GM19193 (cell line): Measurements from ENCODE around the gene TRANK1.

Experiments used
- POLR2A ChIP-seq: IDR thresholded peaks from 4 replicates; pipeline ENCODE4 v1.6.1; 2011; ENCODE audit not compliant: insufficient read depth, insufficient read length; ENCODE audit errors: extremely low read depth

Gene TRANK1

DNA sequence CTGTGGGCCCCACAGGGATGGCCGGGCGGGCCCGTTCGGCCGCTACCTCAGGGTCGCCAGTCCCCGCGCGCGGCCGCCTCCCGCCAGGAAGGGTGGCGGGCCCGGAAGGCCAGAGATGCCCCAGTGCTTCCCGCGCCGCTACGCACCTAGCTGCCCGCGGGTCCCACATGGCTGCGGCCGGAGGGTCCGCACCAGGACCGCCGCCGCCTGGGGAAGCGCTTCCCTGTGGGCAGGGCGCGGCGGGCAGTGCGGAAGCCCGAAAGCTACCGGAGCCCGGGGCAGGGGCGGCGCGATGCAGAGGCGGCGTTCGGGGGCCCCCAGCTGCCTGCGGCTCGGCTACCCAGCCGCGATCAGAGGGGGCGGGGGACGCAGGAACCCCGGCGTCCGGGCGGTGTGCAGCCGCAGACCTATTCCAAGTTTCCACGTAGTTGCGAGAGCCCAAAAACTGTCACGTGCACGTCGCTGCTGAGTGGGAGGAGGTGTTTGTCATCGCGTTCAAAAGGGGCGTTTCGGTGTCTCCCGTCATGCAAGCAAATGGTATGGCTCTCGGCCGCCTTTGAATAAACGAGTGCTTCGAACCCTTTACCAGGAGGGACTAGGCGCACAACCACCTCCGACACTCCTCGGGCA lies at the start of gene TRANK1:
TRANK1 (minus strand) TSS at position 414 of the 630 bp plus-strand sequence; CDS start at position 169, 245 bp downstream.
- TF ChIP-seq POLR2A = no peak

DNA sequence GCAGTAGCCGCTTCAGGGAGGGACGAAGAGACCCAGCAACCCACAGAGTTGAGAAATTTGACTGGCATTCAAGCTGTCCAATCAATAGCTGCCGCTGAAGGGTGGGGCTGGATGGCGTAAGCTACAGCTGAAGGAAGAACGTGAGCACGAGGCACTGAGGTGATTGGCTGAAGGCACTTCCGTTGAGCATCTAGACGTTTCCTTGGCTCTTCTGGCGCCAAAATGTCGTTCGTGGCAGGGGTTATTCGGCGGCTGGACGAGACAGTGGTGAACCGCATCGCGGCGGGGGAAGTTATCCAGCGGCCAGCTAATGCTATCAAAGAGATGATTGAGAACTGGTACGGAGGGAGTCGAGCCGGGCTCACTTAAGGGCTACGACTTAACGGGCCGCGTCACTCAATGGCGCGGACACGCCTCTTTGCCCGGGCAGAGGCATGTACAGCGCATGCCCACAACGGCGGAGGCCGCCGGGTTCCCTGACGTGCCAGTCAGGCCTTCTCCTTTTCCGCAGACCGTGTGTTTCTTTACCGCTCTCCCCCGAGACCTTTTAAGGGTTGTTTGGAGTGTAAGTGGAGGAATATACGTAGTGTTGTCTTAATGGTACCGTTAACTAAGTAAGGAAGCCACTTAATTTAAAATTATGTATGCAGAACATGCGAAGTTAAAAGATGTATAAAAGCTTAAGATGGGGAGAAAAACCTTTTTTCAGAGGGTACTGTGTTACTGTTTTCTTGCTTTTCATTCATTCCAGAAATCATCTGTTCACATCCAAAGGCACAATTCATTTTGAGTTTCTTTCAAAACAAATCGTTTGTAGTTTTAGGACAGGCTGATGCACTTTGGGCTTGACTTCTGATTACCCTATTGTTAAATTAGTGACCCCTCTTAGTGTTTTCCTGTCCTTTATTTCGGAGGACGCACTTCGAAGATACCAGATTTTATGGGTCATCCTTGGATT lies 48.8 kb upstream of the TRANK1 start, which contains the start of gene MLH1:
MLH1 (plus strand) TSS at position 193 of the 958 bp plus-strand sequence; CDS start at position 223, 30 bp downstream.
- TF ChIP-seq POLR2A = peak; percentile 90

DNA sequence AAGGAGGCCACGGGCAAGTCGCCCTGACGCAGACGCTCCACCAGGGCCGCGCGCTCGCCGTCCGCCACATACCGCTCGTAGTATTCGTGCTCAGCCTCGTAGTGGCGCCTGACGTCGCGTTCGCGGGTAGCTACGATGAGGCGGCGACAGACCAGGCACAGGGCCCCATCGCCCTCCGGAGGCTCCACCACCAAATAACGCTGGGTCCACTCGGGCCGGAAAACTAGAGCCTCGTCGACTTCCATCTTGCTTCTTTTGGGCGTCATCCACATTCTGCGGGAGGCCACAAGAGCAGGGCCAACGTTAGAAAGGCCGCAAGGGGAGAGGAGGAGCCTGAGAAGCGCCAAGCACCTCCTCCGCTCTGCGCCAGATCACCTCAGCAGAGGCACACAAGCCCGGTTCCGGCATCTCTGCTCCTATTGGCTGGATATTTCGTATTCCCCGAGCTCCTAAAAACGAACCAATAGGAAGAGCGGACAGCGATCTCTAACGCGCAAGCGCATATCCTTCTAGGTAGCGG lies 48.0 kb upstream of the TRANK1 start, which contains the start of gene EPM2AIP1:
EPM2AIP1 (minus strand) TSS at position 326 of the 520 bp plus-strand sequence; CDS start at position 272, 54 bp downstream.
- TF ChIP-seq POLR2A = peak; percentile 90

DNA sequence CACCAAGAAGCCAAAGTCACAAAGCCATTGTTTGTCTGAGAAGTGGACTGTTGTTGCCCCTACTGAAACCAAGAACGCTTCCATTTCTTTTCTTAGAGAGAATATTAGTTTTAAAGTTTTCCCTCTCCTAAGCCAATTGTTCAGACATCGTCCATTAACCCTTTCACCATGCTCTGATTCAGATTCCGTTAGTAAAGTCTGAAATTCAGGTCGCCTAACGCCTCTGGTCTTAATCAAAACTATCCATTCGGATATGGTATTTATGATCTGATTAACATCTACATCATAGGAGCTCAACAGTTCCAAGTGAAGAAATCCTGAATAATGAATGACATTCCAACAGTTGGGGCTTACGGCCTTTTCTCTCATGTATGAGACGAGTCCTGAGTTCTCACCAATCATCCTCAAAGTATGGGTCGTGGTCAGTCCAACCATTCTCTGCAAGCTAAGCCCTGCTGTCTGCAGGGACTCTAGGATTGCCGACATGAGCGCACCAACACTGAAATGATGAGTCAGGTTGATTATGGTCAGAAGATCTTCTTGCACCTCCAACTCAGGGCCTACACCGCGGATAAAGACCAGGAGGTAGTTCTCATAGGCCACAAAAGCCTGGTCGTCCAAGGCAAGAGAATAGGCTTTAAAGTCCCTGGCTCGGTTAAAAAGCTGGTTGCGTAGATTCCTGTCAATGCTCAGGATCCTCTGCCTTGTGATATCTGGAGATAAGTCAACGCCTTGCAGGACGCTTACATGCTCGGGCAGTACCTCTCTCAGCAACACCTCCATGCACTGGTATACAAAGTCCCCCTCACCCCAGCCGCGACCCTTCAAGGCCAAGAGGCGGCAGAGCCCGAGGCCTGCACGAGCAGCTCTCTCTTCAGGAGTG lies 47.3 kb upstream of the TRANK1 start:
- no peak for TF ChIP-seq POLR2A

DNA sequence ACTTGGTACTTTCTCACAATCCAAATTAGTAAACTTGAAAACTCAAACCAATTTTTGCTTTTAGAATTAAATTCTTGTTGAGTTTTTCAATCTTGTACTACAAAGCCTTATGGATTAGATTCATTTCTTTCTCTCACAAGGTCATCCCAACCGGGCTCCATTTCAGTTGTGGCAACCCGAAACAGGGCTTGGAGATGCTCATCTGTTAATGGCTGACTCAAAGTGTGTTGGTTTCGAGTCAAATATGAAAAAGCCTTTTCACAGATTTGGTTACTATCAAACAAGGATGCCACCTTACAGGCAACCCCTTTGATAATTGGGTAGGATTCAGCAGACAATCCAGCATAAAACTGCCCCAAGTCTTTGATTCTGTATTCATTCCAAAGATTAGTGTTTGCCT lies 46.3 kb upstream of the TRANK1 start:
- TF ChIP-seq POLR2A = no peak

DNA sequence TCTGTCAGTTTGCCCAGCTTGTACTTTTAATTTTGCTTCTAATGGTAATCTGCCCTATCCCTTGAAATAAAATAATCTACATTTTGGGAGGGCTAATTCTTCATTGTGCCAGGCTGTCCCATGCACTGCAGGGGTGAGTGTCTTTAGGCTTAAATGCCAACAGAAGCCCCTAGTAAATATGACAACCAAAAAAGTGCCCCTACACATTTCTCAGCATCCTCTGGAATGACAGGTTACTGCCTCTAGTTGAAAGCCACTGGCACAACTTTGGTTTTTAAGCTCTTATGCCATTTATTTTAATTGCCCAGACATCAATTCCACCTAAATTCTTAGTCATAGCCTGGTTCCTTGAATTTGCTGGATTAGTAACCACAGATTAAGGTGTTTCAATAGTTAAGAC lies 44.7 kb upstream of the TRANK1 start:
- no peak for TF ChIP-seq POLR2A

DNA sequence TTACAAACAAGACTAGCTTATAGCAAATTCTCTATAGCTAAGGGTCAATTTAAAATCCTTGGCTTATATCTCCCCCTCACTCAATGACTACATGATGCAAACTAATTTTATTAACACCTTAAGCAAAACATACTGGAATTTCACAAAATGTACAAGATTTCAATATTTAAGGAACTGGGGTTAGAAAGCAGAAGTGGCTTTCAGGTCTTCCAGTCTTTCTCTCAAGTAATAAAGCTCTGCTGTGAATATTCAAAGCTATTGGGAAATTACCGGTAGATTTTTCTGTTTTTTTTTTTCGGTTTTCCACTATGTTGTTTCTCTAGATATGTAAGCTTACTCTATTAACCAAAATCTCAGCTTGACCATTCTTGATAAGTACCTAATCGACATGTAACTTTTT lies 44.2 kb upstream of the TRANK1 start:
- no peak for TF ChIP-seq POLR2A

DNA sequence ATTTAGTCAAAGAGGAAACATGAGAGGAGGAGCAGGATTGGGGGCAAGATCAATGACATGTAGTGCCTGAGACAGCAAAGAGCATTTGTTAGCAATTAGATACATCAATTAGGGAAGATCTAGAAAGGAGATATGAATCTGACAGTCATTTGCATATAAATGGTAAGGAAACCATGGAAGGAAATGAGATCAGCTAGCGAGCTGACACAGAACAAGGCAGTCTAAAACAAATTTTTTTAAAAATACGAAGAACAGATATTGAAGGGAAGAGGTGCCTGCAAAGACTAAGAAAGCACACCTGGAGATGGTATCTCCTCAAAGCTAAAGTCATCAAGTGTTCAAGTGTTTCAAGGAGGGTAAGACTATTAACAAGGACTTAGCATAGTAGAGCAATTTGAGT lies 43.5 kb upstream of the TRANK1 start:
- no peak for TF ChIP-seq POLR2A

DNA sequence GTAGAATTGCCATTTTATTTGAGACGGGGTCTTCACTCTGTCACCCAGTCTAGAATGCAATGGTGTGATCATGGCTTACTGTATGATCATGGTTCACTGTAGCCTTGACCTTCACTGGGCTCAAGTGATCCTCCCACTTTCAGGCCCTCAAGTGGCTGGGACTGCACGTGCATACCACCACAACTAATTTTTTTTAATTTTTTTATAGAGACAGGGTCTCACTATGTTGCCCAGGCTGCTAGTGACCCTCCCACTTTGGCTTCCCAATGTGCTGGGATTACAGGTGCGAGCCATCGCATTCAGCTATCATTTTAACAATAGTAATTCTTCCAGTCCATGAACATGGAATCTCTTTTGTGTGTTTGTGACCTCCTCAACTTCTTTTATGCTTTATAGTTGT lies 36.2 kb upstream of the TRANK1 start:
- no peak for TF ChIP-seq POLR2A

DNA sequence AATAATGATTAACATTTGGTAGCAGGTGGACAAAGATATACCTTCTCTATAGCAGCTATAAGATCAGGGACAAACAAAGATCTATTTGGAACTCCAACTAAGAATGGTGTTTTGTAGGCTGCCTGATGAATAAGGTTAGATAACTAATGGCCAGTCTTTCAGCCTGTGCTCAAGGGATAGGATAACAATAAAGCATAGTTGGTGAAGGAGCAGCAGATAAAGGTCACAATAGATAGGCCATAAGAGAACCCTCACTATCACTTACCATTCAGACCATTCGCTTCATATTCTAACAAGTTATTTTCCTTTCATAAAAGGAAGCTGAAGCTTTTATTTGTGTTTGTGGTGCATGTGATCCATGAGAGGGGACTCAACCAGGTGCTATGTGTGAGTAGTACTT lies 28.3 kb upstream of the TRANK1 start:
- TF ChIP-seq POLR2A = no peak

DNA sequence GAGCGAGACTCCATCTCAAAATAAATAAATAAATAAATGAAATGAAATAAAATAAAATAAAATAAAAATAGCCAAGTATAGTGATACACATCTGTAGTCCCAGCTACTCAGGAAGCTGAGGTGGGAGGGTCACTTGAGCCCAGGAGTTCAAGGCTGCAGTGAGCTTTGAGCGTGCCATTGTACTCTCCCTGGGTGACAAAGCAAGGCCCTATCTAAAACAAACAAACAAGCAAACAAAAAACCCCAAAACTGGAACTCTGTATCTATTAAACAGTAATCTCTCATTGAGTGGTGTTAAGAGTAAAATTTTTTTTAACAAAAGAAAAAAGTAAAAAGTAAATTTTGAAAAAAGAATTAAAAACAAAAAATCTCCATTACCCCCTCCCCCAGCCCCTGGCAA lies 27.3 kb upstream of the TRANK1 start:
- TF ChIP-seq POLR2A = no peak

DNA sequence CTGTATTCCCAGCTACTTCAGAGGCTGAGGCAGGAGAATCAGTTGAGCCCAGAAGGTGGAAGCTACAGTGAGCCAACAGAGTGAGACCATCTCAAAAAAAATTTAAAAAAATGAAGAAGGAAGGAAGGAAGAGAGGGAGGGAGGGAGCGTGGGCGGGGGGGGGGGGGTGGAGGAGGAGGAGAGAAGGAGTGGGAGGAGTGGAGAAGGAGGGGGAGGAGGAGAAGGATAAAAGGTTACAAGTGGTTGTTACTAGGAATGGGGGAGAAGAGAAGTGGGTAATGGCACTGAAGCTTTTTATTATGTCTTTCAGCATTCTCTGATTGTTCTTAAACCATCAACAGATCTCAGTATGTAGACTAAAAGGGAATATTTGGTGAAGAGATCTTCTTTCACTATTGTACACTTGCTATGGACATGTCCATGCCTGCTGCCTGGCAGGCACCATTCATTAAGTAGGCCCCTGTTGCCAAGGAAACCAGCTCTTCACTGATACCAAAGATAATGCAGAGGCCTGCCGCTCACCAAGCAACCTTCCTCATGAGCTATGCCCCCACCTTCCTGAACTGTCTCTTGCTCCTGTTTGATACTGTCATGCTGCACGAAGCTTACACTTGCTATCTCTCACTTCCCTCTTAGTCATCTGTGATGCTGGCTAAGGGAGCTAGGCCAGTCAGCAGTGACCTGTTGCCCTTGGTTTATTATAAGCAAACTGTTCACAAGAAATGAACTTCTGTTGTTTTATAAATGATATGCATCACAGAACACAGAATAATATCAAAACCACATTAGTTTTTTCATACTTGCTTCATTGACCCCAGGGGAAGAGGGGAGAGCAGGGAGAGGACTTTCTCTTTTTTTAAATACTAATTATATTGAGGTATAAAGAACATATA lies 24.9 kb upstream of the TRANK1 start:
- no peak for TF ChIP-seq POLR2A

DNA sequence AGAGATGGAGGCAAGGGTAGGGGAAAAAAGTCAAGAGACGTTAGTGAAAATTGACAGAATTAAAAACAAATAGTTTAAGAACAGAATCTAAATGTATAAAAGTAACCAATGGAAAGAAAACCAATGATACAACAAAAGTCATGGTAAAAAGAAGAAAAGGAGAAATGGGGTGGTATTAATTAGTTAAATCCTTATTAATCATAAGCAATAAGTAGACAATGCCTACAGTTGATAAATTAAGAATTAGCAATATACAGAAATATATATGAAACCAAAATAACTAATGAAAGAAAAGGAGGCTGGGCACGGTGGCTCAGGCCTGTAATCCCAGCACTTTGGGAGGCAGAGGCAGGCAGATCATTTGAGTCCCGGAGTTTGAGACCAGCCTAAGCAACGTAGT lies 24.2 kb upstream of the TRANK1 start:
- TF ChIP-seq POLR2A = no peak
